ENCODE measurements around the gene C1QTNF12. TPM values are rescaled to one million over a fixed set of nuclear protein-coding genes. Genes with fewer than 3 reads are reported as not detected.

The C1QTNF12 gene
- total RNA-seq, 1 donor = 0.36 TPM

GRCh38 chr1:1293263-1294249 lies 47.0 kb upstream of the C1QTNF12 start:
- Histone ChIP-seq H3K9me3 (ENCODE audit: low read depth, low read length) (no peaks in the 10 kb centered on the region), H3K27me3 (ENCODE audit: insufficient read depth, low read length) (no peaks in the 10 kb centered on the region), H3K4me2 (ENCODE audit: insufficient read depth, low read length) (no peak overlapping the region), H3K27ac (ENCODE audit: low read depth, low read length) (no peak overlapping the region), H3K79me2 (ENCODE audit: insufficient read depth, low read length) (no peaks in the 10 kb centered on the region), H4K20me1 (ENCODE audit: insufficient read depth, low read length) (peaks cover 11% of the 10 kb centered on the region), H3K4me3 (ENCODE audit: insufficient read depth, low read length) (no peak overlapping the region), H2AFZ (ENCODE audit: low read length) (no peak overlapping the region), H3K4me1 (ENCODE audit: insufficient read depth, low read length) (peaks cover 5% of the 10 kb centered on the region), H3K36me3 (ENCODE audit: insufficient read depth, low read length) (no peaks in the 10 kb centered on the region)
- DNase-seq (ENCODE audit: insufficient read length, low spot score, missing footprints) = no peak
- no peak for TF ChIP-seq CTCF (IDR thresholded peaks at IDR 0.05; ENCODE audit: extremely low read depth, low read depth, low read length)

DNA sequence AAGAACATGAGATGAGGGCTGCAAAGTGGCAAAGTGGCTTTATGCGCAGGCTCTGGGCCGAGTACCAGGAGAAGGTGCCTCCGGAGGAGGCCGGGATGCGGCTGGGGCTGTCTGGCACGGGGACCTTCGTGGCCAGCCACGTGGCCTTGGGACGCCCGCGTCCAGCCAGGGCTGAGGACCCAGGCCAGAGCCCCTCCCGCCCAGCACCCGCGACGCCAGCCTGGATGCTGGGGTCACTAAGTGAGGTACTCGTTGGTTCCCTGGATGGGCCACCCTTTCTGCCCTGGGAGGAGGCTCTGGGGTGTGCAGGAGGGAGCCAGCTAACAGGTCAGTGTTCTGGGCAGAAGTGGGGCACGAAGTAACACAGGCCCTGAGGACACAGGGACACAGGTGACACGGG lies 46.3 kb upstream of the C1QTNF12 start:
- Histone ChIP-seq H3K27me3 (ENCODE audit: insufficient read depth, low read length) (no peaks in the 10 kb centered on the region), H3K4me2 (ENCODE audit: insufficient read depth, low read length) (no peak overlapping the region), H3K36me3 (ENCODE audit: insufficient read depth, low read length) (no peaks in the 10 kb centered on the region), H3K27ac (ENCODE audit: low read depth, low read length) (no peak overlapping the region), H3K79me2 (ENCODE audit: insufficient read depth, low read length) (no peaks in the 10 kb centered on the region), H3K9me3 (ENCODE audit: low read depth, low read length) (no peaks in the 10 kb centered on the region), H3K4me3 (ENCODE audit: insufficient read depth, low read length) (no peak overlapping the region), H4K20me1 (ENCODE audit: insufficient read depth, low read length) (peaks cover 11% of the 10 kb centered on the region), H2AFZ (ENCODE audit: low read length) (no peak overlapping the region), H3K4me1 (ENCODE audit: insufficient read depth, low read length) (peaks cover 5% of the 10 kb centered on the region)
- no peak for TF ChIP-seq CTCF (IDR thresholded peaks at IDR 0.05; ENCODE audit: extremely low read depth, low read depth, low read length)
- DNase-seq (ENCODE audit: insufficient read length, low spot score, missing footprints) = no peak

- H3K79me2 ChIP-seq (ENCODE audit: insufficient read depth, low read length) = no peaks in the 10 kb centered on the region
- H3K4me3 ChIP-seq (ENCODE audit: insufficient read depth, low read length) = no peak overlapping the region
- no peak overlapping the region for H2AFZ ChIP-seq (ENCODE audit: low read length)
- no peaks in the 10 kb centered on the region for H3K27me3 ChIP-seq (ENCODE audit: insufficient read depth, low read length)
- peaks cover 11% of the 10 kb centered on the region for H4K20me1 ChIP-seq (ENCODE audit: insufficient read depth, low read length)
- DNase-seq (ENCODE audit: insufficient read length, low spot score, missing footprints) = no peak
- TF ChIP-seq CTCF (IDR thresholded peaks at IDR 0.05; ENCODE audit: extremely low read depth, low read depth, low read length) = no peak
- H3K36me3 ChIP-seq (ENCODE audit: insufficient read depth, low read length) = no peaks in the 10 kb centered on the region
- peaks cover 5% of the 10 kb centered on the region for H3K4me1 ChIP-seq (ENCODE audit: insufficient read depth, low read length)
- no peak overlapping the region for H3K4me2 ChIP-seq (ENCODE audit: insufficient read depth, low read length)
- H3K9me3 ChIP-seq (ENCODE audit: low read depth, low read length) = no peaks in the 10 kb centered on the region
- H3K27ac ChIP-seq (ENCODE audit: low read depth, low read length) = no peak overlapping the region
Measured at GRCh38 chr1:1292442-1292779, 45.9 kb upstream of the C1QTNF12 start.

All from osteoblast (primary cell).